NK-92 treated with Interleukin-12 subunit alpha and Interleukin-12 subunit beta, amount 100 ng/mL, for 24 hours (cell line): ENCODE data around the gene CALHM4.
A peak's percentile ranks its signal among the peaks of the same experiment; 100 is the strongest.

Experiments used
- DNase-seq: peaks from one replicate; lab custom pipeline; 2025; lab: John Stamatoyannopoulos, UW

The CALHM4 gene

DNA sequence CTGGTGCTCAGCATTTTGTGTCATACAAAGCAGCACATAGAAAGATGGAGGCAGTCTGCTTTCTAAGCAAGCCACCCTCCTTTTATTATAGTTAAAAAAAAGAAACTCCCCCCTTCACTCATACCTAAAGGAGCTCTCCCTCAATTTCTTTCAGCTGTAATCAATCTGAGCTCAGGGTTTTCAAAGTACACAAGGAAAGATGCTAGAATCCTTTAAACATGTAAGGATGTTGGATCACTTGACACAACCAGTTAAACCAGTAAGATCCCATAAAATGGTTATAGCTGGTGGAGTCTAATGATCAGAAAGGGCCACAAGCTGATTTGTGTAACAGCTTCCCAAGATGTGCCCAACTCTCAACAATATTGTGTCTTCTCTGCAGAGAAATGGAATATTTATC is at the start of gene CALHM4:
TSS of gene CALHM4 (plus strand) at position 301 of the 400 bp plus-strand sequence. CDS start at position 344, 43 bp downstream.
- no peak for DNase-seq

DNA sequence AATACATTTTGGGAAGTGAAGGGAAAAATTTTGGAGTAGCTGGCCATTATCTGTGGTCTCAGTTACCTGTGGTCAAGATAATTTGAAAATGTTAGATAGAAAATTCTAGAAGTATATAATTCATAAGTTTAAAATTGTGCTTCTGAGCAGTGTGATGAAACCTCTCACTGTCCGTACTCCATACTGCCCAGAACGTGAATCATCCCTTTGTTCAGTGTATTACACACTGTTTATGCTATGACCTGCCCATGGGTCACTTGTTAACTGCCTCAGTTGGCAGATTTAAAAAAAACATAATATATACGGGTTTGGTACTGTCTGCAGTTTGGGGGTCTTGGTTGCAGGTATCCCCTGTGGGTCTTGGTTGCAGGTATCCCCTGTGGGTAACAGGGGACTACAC is 46.2 kb upstream of the CALHM4 start:
- no peak for DNase-seq

GRCh38 chr6:116508527-116508926 is 45.0 kb upstream of the CALHM4 start:
- no peak for DNase-seq

GRCh38 chr6:116511424-116512110 is 42.0 kb upstream of the CALHM4 start, which contains the start of gene CALHM5:
CALHM5 (plus strand) TSS chr6:116511639; CDS start chr6:116511697, 58 bp downstream.
- DNase-seq, result no peak

GRCh38 chr6:116512111-116512559 is 41.4 kb upstream of the CALHM4 start:
- no peak for DNase-seq

- DNase-seq, result no peak
Measured at GRCh38 chr6:116512734-116513133, 40.8 kb upstream of the CALHM4 start.

DNA sequence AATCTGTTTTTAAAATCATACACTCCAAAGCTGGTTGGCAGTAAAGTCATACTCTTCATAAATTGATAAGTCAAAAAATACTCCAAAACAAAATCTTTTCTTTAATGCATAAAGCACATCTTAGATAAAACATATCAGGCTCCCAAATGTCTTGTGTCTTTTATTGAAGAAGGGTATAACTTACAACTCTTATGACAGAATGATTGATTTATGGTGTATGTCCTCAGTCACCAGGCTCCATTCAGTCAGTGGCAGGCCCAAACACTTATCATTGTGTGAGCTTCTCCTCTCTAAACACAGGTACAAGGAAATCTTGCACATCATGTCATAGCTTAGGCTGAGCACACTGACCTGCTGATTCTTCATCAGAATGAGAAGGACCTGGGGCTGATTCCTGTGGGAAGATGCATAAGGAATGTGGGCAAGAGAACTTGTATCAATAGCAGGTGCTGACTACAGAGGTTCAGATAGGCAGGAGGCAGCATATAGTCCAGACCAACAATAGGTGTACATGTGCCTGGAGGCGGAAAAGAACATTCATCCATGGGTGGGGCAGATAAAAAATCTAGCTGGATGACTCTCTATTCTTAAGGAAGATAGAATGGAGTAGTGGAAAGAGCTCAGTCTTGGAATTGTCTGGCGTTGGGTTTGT is 40.2 kb upstream of the CALHM4 start:
- no peak for DNase-seq

GRCh38 chr6:116514111-116514510 is 39.4 kb upstream of the CALHM4 start:
- no peak for DNase-seq

- no peak for DNase-seq
Measured at GRCh38 chr6:116515141-116515540, 38.4 kb upstream of the CALHM4 start.

GRCh38 chr6:116518621-116519368 is 34.8 kb upstream of the CALHM4 start:
- no peak for DNase-seq

GRCh38 chr6:116522896-116523295 is 30.7 kb upstream of the CALHM4 start:
- DNase-seq, result no peak

- no peak for DNase-seq
Measured at GRCh38 chr6:116524236-116524635, 29.3 kb upstream of the CALHM4 start.

DNA sequence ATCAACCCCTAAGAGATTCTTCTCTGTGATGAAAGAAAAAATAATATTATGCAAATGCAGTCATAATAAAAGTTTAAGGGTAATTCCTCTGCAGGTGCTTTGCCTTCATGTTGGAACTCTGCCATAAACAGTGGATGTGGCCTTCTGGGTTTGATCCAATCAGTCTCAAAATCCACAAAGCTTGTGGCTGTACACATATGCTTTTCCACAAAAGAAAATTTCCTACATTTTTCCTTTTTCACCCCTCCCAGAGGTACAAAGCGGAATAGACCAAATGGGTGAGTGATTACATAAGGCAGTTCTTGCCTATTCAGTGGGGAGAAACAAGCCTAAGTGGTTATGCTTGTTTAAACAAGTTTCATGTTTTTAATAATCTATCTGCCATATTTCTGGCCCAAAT is 25.4 kb upstream of the CALHM4 start:
- no peak for DNase-seq

DNA sequence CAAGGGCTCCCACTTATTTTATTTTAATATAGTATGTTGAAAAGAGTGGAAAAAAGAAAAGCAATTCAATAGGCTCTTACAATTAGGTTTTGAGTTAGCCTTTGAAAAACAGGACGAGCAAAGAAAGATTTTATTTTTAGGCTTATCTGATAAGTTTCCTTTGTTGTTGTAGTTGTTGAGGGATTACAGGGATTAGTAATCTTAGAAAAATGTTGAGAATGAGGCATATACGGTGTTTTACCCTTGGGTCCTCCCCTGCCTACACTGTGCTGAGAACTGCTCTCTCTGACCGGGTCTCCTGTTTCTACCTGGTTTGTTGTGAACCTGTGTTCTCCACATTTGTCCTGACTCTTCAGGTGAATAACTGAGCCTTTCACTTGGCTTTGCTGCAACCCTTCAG is 24.8 kb upstream of the CALHM4 start:
- no peak for DNase-seq

GRCh38 chr6:116529466-116530290 is 23.9 kb upstream of the CALHM4 start:
- no peak for DNase-seq

GRCh38 chr6:116530436-116530835 is 23.1 kb upstream of the CALHM4 start:
- no peak for DNase-seq

GRCh38 chr6:116531675-116532570 is 21.6 kb upstream of the CALHM4 start:
- peak; percentile 7 for DNase-seq

GRCh38 chr6:116533233-116533957 is 20.2 kb upstream of the CALHM4 start:
- no peak for DNase-seq

- no peak for DNase-seq
Measured at GRCh38 chr6:116535109-116535508, 18.4 kb upstream of the CALHM4 start.

DNA sequence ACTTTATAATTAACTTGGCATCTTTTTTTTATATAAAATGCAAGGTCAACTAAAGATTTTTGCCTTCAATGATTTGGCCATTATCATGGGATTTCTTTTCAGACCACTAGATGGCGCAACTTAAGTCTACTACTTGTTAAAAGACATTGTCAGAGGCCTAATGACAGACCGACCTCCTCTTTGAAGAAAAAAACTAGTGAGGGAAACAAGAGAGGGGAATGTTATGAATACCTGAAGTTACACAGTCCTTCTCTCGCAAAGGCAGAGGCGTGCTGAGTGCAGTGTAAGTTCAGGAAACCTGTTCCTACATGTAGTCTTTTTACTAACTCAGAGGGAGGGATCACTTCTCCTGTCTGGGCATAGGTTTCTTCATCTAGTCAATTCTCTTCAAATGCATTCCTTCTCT is 17.3 kb upstream of the CALHM4 start:
- DNase-seq, result no peak
